GM21528 (cell line): Measurements from ENCODE around the gene NOXA1.
A peak's percentile ranks its signal among the peaks of the same experiment; 100 is the strongest.
"Not testable (repeated sequence)": the region's sequence is repeated elsewhere in the genome, so short reads cannot be mapped to it uniquely, and the experiment has no call there.

Experiments used
- ATAC-seq: cut with Tn5 transposase; IDR thresholded peaks from one replicate; pipeline ENCODE4 v1.9.1; 2021; ENCODE audit warnings: mild to moderate bottlenecking, moderate library complexity; ENCODE audit not compliant: unreplicated experiment, low FRiP score

The NOXA1 gene

DNA sequence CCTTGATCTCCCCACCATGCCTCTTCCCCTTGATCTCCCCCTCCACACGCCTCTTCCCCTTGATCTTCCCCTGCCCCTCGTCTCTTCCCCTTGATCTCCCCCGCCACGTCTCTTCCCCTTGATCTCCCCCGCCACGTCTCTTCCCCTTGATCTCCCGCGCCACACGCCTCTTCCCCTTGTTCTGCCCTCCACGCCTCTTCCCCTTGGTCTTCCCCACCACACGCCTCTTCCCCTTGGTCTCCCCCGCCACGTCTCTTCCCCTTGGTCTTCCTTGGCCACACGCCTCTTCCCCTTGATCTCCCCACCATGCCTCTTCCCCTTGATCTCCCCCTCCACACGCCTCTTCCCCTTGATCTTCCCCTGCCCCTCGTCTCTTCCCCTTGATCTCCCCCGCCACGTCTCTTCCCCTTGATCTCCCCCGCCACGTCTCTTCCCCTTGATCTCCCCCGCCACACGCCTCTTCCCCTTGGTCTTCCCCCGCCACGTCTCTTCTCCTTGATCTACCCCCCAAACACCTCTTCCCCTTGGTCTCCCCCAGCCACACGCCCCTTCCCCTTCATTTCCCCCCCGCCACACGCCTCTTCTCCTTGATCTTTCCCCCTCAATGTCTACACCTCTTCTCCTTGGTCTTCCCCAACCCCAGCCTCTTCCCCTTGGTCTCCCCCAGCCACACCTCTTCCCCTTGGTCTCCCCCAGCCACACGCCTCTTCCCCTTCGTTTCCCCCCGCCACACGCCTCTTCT is 28.2 kb downstream of the NOXA1 start:
- not testable (repeated sequence) for ATAC-seq

DNA sequence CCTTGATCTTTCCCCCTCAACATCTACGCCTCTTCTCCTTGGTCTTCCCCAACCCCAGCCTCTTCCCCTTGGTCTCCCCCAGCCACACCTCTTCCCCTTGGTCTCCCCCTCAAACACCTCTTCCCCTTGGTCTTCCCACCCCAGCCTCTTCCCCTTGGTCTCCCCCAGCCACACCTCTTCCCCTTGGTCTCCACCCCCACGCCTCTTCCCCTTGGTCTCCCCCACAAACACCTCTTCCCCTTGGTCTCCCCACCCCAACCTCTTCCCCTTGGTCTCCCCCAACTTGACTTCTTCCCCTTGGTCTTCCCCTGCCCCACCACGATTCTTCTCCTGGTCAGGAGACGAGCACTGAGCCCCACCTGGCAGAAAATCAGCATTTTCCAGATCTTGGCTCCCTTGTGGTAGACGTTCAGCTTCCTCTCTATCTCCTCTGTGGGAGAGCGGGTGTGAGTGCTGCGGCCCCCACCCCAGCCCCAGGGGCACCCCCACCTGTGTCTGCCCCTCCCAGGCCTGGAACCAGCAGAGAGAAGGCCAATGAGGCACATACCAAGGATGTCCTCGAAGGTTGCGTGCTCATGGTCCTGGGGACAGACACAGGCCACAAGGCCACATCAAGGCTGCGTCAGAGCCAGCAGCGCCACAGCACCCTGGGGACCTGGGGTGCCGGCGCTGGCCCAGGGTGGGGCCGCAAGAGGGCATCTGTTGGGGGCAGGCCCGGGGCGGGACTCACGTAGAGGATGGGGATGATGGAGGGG is 29.0 kb downstream of the NOXA1 start:
- ATAC-seq = no peak

DNA sequence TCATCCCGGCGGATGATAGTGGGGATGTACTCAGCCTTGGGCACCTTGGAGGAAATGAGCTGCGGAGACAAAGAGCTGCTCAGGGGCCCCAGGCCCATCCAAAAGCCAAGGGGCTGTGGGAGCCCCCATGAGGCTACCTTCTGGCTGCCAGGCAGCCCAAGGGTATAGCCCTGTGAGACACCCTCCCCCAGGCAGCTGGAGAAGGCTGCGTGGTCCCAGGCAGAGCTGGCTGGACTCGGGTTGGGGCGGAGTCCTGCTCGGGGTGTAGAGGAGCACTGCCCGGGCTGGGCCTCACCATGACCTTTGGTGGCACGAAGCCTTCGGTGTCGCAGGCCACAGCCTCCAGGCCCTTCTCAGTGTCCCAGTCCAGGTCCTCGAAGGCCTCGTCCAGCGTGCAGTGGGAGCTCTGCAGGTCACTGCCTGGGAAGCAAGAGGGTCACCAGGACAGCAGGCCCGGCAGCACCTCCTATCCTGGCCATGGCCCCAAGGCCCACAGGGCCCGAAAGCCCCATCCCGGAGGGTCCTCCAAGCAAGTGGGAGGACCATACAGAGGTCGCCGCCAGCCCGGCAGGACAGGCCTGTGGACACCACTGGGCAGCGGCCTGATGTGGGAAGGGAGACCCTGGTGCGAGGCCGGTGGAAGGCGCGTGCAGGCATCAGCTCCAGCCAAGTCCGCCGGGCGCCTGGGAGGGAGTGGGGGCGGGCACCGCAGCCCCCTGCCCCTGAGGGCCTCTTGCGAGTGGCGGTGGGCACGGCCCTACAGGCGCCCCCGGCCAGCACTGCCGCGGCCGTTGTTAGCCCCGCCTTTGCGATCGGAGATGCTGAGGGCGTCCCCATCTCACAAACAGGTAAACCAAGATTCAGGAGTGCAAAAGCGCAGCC is 29.8 kb downstream of the NOXA1 start:
- ATAC-seq = no peak

DNA sequence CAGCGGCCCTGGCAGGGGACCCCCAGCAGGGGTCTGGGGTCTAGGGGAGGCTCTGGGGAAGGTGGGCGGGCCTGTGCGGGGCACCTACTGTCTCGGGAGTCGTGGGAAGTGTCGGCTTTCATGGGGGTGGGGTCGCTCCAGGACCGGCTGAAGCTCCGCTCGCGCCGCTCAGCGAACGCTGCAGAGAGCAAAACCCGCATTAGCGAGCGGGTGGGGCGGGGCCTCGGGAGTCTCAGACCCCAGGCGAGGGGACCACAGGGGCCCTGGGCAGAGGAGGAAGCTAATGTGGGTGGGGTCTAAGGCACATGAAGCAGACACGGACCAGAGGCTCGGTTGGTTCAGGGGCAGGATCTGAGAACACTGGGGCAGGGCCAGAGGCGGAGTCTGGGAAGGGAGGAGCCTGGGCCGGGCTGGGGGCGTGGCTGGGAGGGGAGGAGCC is 30.5 kb downstream of the NOXA1 start:
- ATAC-seq = no peak

DNA sequence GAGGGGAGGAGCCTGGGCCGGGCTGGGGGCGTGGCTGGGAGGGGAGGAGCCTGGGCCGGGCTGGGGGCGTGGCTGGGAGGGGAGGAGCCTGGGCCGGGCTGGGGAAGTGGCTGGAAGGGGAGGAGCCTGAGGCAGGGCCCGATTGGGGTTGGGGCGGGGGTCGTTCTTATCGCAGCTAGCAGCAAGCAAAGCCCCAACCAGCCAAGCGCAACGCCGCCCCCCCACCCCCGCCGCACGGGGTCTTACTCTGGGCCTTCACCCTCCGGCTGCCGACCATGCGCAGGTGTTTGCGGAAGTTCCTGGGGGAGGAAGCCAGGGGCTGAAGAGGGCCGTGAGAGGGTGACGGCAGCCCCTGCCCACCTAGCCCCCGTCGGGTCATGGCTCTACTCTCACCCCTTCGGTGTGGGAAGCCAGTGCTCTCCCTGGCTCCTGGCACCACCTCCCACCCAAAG is 31.0 kb downstream of the NOXA1 start:
- no peak for ATAC-seq

DNA sequence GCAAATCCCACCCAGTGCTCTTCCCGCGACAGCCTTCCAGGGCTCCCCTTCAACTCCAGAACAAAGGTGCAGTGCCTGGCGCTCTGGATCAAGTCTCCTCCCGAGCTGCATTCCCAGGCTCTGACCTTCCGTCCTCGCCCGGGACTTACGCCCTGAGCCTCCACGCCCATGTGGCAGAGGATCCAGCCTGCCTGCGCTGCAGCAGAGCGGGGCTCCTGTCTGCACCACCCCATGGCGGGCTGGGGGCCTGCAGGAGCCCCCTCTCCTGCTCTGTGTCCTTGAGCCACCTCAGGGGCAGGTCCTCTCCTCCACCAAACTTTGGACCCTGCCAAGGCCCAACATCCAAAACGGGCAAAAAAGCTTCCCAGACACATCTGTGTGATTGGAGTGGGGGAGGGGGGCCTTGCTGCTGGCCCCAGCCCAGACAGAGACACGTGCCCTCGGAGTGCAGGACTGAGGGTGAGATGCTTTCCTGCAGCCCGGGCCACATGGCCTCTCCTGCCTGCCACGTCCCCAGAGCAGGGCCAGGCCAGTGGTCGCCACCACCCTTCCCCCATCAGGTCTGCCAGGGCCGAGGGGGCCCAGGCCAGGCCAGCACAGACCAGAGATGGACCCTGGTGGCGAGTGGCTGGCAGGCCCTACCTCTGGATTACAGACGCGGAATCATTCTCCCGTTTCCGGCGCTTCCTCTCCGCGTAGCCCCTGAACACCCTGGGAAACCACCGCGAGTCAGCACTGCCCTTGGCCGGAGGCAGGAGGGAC is 31.6 kb downstream of the NOXA1 start:
- ATAC-seq = no peak

DNA sequence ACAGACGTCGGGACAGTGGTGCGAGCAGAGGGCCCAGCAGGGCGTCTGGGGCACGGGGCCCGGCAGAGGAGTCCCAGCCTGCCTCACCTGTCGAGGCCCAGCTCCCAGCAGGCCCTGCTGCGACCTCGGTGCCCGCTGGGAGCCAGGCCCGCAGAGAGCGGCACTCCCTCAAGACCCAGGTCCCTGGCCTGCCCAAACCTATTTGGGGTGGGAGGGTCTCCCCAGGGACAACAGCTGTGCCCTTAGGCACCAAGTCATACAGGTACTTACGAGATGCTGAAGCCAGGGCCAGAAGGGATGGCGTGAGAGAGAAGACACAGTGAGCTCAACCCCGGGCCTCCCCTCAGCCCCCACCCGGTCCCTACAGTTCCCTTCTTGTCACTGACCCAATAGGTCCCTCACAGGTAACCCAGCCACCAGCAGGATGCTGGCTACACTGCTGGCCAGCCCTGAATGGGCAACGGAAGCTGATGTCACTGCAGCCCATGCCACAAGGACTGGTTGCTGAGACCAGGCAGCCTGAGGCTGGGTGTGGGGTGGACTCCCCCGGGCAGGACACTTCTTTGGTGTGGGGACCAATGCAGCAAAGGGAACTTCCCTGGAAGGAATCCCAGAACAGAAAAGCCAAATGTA is 32.3 kb downstream of the NOXA1 start:
- no peak for ATAC-seq

DNA sequence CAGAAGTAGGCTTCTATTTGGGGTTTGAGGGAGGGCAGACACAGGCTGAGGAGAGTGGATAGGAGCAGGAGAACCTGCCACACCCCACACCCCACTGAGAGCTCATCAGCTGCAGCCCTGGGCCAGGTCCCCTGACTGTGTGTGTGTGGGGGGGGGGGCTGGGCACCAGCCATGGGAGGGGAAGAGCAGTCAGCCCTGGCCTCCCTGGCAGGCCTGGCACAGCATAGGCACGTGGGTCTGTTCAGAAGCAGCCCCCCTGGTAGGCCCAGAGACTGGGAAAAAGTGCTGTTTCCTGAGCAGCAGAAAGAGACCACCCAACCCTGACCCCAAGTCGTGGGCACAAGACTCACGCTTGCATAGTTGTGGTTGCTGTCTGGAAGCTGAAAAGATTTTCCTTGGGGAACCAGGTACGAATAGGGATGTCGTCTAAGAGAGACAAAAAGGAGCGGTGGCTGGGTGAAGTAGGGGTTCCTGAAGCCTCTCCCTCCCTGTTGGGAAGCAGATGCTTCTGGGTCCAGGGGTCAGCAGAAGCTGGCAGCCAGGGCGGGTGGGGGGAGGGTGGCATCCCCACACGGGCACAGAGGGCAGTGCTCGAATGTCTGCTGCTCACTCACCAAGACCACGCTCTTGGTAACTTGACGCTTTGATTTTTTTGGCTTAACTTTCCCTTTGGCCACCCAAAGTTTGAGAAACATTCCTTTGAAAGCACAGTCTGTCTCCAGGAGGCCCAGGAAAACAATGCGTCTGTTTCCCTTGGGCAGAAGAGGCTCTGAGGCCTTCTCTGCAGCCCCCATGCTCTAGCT is 33.1 kb downstream of the NOXA1 start:
- no peak for ATAC-seq

DNA sequence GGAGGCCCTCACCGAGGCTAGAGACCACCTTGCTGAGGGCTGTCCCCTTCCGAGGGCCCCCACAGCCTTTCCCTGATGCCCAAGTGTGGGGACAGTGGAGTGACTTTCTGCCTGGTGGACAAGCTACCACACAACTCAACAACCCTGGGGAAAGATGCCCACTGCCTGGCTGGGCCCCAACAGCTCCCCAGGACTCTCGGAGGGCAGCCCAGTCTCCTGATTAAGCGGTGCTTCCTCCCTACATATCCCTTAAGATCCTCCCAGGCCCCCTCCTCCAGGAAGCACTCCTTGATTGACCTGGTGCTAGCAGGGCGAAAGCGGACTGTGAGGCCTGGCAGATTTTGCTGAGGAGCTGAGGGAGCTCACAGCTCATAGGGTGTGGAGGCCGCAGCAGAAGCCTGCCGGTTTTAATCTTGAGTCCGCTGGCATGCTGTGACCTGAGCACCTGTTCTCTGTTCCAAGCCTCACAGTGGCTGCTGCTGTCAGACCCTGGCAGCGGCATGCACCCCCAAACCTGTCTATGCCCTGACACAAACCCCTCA is 33.7 kb downstream of the NOXA1 start:
- ATAC-seq = no peak

DNA sequence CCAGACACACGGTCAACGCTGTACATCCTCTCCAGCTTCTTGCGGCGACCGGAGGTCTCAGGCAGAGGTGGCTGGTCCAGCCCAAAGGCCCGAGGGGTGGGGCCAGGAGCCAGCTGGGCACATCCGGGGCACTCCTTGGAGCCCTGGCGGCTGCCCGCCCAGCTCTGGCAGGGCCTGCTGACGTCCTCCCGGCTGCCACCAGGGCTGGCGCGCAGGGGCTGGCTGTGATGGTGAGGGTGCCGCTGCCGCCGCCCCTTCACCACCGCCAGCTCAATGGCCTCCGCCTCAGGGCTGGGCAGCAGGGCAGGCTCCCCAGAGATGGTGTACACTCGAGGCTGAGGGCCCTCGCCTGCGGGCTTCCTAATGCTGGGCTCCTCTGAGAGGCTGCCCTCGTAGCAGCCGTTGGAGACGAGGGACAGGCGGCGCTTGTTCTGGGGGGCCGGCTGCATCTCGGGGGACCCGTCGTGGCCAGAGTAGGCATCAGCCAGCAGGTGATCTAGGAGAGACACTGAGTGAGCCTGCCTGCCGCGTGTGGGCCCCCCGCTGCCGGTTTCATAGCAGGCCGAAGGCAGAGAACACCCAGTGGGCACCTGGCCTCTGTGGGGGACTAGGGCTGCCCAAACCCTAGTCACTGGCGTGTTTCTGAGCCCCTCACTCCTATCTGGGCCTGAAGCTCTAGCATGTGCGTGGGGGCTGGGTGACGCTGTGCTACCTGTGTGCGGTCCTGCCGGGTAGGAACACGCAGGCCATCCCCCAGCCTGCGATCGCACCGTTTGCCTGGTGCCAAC is 34.4 kb downstream of the NOXA1 start:
- ATAC-seq = no peak

DNA sequence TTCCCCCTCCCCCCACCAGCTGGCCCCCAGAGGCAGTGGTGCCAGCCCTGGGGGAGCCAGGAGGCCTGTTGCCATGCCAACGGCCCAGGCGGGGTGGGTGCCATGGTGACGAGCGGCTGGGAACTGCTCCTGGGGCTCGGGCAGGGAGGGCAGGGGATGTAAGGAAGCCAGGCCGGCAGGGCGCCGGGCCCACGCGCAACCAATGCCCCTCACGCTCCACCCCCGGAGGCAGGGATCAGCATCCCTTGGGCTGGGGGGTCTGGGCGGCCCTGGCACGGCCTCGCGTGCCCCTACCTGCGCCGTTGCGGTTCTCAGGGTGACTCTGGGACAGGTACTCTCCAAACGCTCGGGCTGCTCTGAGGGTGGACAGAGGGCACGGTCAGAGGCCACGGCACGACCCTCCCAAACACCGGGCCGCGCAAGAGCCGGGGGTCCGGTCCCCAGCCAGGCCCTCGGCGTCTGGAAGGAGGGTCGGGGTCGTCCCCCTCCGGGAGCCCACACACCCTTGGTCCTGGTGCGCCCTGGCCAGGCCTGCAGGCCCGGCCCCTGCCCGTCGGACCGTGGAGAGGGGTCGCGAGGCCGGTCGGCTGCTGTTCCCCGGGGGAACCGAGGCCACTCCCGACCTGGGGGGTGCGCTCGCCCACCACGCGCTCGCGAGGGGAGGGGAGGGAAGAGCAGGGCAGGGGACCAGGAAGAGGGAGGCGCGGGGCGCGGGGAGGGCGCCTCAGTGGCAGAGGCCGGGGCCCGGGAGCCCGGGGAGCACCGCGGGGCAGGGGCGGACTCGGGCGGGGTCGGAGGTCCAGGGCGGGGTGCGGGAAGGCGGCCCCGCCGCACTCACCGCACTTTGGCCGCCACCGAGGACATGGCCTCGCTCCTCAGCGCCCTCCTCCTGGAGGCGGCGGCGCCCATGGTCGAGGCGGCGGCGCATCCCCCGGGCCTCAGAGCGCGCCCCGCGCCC is 35.3 kb downstream of the NOXA1 start:
- peak; percentile 10 for ATAC-seq

DNA sequence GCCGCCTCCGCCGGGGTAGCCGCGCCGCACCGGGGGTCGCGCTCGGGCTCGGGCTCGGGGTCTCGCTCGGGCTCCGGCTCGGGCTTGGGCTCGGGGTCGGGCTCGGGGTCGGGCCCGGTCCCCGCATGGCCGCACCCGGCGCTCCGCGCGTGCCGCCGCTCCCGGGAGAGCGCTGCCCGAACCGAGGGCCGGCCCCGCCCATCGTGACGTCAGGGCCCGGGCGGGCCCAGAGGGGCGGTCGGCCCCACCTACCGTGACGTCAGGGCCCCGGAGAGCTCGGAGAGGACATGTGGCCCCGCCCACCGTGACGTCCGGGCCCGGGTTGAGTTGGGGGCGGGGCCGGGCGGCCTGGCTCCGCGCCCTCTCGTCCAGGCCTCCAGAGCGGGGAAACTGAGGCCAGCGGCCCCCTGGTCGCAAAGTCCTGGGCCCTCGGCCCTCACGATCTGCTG is 36.0 kb downstream of the NOXA1 start, which contains the start of gene NSMF:
TSS of gene NSMF (minus strand) at position 183 of the 449 bp plus-strand sequence. CDS start 232 bp downstream, outside the sequence.
- ATAC-seq = peak; percentile 66

DNA sequence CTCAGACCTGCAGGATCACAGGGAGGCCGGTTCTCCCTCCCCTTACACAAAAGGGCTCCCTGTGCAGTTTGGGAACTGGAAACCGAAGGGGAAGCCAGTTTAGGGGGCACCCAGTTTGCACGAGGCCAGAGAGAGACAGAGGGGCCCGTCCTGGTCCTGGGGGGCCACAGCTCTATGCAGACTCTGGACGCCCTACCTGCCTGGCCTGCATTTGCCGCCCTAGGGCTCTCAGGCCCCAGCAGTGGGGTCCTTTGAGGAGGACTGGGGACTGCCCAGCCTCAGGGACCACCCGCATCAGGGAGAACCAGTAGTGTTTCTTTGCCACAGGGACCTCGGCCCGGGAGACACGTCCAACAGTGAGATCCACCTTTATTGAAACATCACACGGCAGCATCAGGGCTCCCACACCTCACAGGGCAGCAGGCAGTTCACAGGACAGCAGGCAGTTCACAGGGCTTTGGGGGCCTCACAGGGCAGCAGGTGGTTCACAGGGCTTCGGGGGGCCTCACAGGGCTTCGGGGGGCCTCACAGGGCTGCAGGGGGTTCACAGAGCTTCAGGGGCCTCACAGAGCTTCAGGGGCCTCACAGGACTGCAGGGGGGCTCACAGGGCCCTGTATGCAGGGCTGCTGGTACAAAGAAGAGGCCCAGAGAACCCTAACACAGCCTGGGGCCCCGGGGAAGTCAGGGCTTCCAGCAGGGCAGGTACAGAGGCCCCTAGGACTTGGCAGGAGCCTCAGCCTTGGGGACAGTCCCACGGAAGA is 36.6 kb downstream of the NOXA1 start:
- no peak for ATAC-seq

DNA sequence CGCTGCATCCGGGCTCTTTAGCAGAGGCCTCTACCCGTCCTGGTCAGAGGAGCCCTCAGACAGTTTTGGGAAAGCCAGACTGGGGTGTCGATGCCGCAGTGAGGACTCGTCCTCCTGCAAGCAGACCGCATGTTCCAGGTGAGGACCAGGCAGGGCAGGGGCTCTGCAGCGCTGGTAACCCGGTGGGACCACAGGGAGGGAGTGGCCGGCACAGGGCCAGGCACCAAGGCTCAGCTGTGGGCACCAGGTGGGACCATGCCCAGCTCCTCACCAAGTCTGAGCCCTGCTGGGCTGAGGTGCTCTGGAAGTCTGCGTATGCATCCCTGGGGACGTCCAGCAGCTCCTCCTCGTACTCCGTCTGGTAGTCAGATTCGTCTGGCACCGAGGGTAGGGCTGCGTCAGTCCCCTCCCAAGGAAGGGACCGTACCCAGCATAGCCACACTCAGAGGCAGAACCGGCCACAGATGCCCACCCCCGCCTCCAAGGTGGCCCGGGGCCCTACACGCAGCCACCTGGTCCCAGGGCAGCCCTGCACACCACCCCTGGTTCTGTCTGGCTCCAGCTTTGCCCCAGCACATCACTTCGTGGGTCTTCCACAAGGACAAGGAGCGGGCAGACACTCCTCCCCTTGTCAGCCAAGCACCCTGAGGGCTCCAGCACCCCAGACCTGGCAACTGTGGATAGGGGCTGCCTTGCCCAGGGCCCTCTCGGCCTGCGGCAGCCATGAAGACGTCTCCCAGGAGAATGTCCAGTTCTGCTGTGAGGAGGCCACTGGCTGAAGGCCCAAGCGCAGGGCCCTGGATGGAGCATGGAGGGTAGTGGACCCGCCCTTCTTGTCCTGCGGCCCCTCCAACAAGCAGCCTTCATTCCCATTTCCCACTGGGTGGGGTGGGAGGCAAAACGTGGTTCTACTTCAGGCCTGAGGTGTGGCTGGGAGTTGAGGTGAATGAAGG is 37.4 kb downstream of the NOXA1 start:
- ATAC-seq = no peak

DNA sequence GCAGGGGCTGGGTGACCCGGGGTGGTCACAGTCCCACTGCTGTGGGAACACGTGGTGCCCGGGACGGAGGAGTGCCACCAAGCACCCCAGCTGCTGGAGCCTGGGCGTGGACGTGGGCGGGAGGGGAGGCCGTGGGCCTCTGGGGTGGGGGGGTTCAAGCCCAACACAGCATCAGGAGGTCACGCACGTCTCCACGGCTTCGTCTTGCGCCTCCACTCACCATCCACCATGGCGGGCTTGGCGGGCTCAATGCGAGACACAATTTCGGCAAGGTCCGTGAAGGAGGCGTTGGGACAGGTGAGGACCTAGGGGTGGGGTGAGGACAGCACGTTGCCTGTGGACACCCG is 38.1 kb downstream of the NOXA1 start:
- no peak for ATAC-seq
